Measurements from ENCODE around the gene SIAH1.

DNA sequence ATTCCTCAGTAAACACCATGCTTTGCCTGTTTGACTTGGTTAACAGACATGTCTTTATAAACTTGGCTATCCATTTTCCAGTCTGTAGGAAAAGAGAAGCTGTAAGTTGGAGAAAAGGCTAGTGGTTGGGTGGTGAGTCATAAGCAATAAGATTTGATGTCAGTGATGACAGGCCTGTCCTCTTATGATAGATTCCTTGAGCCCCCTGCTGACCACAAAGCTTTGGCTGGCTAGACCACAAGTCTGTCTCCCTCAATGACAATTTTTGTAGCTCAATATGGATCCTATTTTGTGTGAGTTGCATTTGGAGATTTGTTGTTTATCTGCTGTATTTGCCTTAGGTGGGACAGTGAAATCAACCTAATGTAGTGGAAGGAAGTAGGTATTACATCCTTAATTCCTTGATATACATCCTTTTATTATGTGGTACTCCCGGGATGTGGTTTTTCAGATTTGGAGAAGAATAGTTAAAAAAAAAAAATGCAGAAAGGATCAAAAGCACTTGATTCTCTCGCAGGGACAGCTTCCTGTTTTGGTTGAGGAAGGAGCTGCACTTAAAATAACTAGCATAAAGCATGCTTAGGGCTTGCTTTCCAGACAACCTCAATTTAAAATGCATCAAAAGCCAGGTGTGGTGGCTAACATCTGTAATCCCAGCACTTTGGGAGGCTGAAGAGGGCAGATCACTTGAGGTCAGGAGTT lies 67.4 kb downstream of the SIAH1 start:
- TF ChIP-seq, protein P1, sequence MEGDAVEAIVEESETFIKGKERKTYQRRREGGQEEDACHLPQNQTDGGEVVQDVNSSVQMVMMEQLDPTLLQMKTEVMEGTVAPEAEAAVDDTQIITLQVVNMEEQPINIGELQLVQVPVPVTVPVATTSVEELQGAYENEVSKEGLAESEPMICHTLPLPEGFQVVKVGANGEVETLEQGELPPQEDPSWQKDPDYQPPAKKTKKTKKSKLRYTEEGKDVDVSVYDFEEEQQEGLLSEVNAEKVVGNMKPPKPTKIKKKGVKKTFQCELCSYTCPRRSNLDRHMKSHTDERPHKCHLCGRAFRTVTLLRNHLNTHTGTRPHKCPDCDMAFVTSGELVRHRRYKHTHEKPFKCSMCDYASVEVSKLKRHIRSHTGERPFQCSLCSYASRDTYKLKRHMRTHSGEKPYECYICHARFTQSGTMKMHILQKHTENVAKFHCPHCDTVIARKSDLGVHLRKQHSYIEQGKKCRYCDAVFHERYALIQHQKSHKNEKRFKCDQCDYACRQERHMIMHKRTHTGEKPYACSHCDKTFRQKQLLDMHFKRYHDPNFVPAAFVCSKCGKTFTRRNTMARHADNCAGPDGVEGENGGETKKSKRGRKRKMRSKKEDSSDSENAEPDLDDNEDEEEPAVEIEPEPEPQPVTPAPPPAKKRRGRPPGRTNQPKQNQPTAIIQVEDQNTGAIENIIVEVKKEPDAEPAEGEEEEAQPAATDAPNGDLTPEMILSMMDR (IDR thresholded peaks at IDR 0.05), result no peak
- TF ChIP-seq EZH2phosphoT487 (IDR thresholded peaks at IDR 0.05), result no peak
- TF ChIP-seq EZH2 (IDR thresholded peaks at IDR 0.05), result no peak
